Activated naive CD4-positive, alpha-beta T cell treated with anti-CD3 and anti-CD28 coated beads, Interleukin-2, amount 50 U/mL, for 24 hours (primary cell): Measurements from ENCODE around the gene MNX1.
A peak's percentile ranks its signal among the peaks of the same experiment; 100 is the strongest.

Experiments used
- H3K27ac Mint-ChIP-seq: one replicate; pipeline ENCODE4 v1.8.0; 2021; ENCODE audit warnings: mild to moderate bottlenecking, mixed read lengths
- H3K27me3 Mint-ChIP-seq: one replicate; pipeline ENCODE4 v1.8.0; 2021; ENCODE audit warnings: mixed read lengths
- H3K36me3 Mint-ChIP-seq: one replicate; pipeline ENCODE4 v1.8.0; 2021; ENCODE audit warnings: mixed read lengths
- H3K4me1 Mint-ChIP-seq: one replicate; pipeline ENCODE4 v1.8.0; 2021; ENCODE audit warnings: mixed read lengths
- H3K4me3 Mint-ChIP-seq: one replicate; pipeline ENCODE4 v1.8.0; 2021; ENCODE audit warnings: mild to moderate bottlenecking, mixed read lengths
- H3K9me3 Mint-ChIP-seq: one replicate; pipeline ENCODE4 v1.8.0; 2021; ENCODE audit warnings: mixed read lengths

Gene MNX1

GRCh38 chr7:157011333-157012112, 1.1 kb upstream of the MNX1 start:
- Mint-ChIP-seq H3K4me1 (peaks cover 18% of the 10 kb centered on the region), H3K27ac (no peak overlapping the region), H3K27me3 (peaks cover 49% of the 10 kb centered on the region), H3K4me3 (peak overlapping the region; percentile 68), H3K36me3 (no peaks in the 10 kb centered on the region), H3K9me3 (no peaks in the 10 kb centered on the region)

- H3K4me1 Mint-ChIP-seq = peaks cover 15% of the 10 kb centered on the region
- peak overlapping the region; percentile 42 for H3K4me3 Mint-ChIP-seq
- H3K27ac Mint-ChIP-seq = no peak overlapping the region
- H3K36me3 Mint-ChIP-seq = no peaks in the 10 kb centered on the region
- H3K27me3 Mint-ChIP-seq = peaks cover 46% of the 10 kb centered on the region
- H3K9me3 Mint-ChIP-seq = no peaks in the 10 kb centered on the region
These were observed 480 bp downstream of the MNX1 start for GRCh38 chr7:157009778-157010587.

- Mint-ChIP-seq H3K27ac (no peak overlapping the region), H3K4me1 (peaks cover 21% of the 10 kb centered on the region), H3K9me3 (no peaks in the 10 kb centered on the region), H3K36me3 (no peaks in the 10 kb centered on the region), H3K27me3 (peaks cover 49% of the 10 kb centered on the region), H3K4me3 (peak overlapping the region; percentile 42)
These were observed 1.2 kb downstream of the MNX1 start for GRCh38 chr7:157009170-157009777.

- no peak overlapping the region for H3K27ac Mint-ChIP-seq
These were observed 2.0 kb downstream of the MNX1 start for GRCh38 chr7:157008206-157009169.

GRCh38 chr7:157007470-157008066, 2.9 kb downstream of the MNX1 start:
- H3K4me3 Mint-ChIP-seq = no peak overlapping the region
- H3K36me3 Mint-ChIP-seq = no peaks in the 10 kb centered on the region
- H3K27ac Mint-ChIP-seq = no peak overlapping the region
- peaks cover 39% of the 10 kb centered on the region for H3K27me3 Mint-ChIP-seq
- H3K4me1 Mint-ChIP-seq = peaks cover 21% of the 10 kb centered on the region
- no peaks in the 10 kb centered on the region for H3K9me3 Mint-ChIP-seq

More at GRCh38 chr7:157008206-157009169, 2.0 kb downstream of the MNX1 start:
- peaks cover 44% of the 10 kb centered on the region for H3K27me3 Mint-ChIP-seq
- H3K9me3 Mint-ChIP-seq = no peaks in the 10 kb centered on the region
- H3K4me1 Mint-ChIP-seq = peaks cover 21% of the 10 kb centered on the region
- no peaks in the 10 kb centered on the region for H3K36me3 Mint-ChIP-seq
- H3K4me3 Mint-ChIP-seq = no peak overlapping the region

- H3K4me3 Mint-ChIP-seq = no peak overlapping the region
- no peaks in the 10 kb centered on the region for H3K36me3 Mint-ChIP-seq
- no peaks in the 10 kb centered on the region for H3K9me3 Mint-ChIP-seq
- H3K27ac Mint-ChIP-seq = no peak overlapping the region
- peaks cover 35% of the 10 kb centered on the region for H3K27me3 Mint-ChIP-seq
- H3K4me1 Mint-ChIP-seq = peaks cover 20% of the 10 kb centered on the region
These were observed 3.5 kb downstream of the MNX1 start for GRCh38 chr7:157006829-157007469.

- Mint-ChIP-seq H3K9me3 (no peaks in the 10 kb centered on the region), H3K4me1 (peaks cover 17% of the 10 kb centered on the region), H3K36me3 (no peaks in the 10 kb centered on the region), H3K27me3 (peaks cover 34% of the 10 kb centered on the region), H3K27ac (no peak overlapping the region), H3K4me3 (no peak overlapping the region)
These were observed 4.2 kb downstream of the MNX1 start for GRCh38 chr7:157006205-157006747.

- peaks cover 41% of the 10 kb centered on the region for H3K27me3 Mint-ChIP-seq
- no peaks in the 10 kb centered on the region for H3K36me3 Mint-ChIP-seq
- no peak overlapping the region for H3K4me3 Mint-ChIP-seq
- H3K27ac Mint-ChIP-seq = no peak overlapping the region
- H3K4me1 Mint-ChIP-seq = peaks cover 20% of the 10 kb centered on the region
- H3K9me3 Mint-ChIP-seq = no peaks in the 10 kb centered on the region
These were observed 4.8 kb downstream of the MNX1 start for GRCh38 chr7:157005456-157006204.

GRCh38 chr7:157004521-157005455, 5.7 kb downstream of the MNX1 start:
- H3K36me3 Mint-ChIP-seq = no peaks in the 10 kb centered on the region
- peak overlapping the region; percentile 17 for H3K27ac Mint-ChIP-seq
- no peaks in the 10 kb centered on the region for H3K9me3 Mint-ChIP-seq
- peaks cover 43% of the 10 kb centered on the region for H3K27me3 Mint-ChIP-seq
- peak overlapping the region; percentile 19 for H3K4me3 Mint-ChIP-seq
- peaks cover 22% of the 10 kb centered on the region for H3K4me1 Mint-ChIP-seq

- Mint-ChIP-seq H3K36me3 (no peaks in the 10 kb centered on the region), H3K27ac (peak overlapping the region; percentile 17), H3K4me1 (peaks cover 26% of the 10 kb centered on the region), H3K9me3 (no peaks in the 10 kb centered on the region), H3K27me3 (peaks cover 38% of the 10 kb centered on the region), H3K4me3 (peak overlapping the region; percentile 36)
These were observed 6.5 kb downstream of the MNX1 start for GRCh38 chr7:157003756-157004520.

- H3K4me3 Mint-ChIP-seq = no peak overlapping the region
- no peaks in the 10 kb centered on the region for H3K9me3 Mint-ChIP-seq
- H3K27ac Mint-ChIP-seq = peak overlapping the region; percentile 35
- H3K4me1 Mint-ChIP-seq = peaks cover 30% of the 10 kb centered on the region
- no peaks in the 10 kb centered on the region for H3K36me3 Mint-ChIP-seq
- peaks cover 39% of the 10 kb centered on the region for H3K27me3 Mint-ChIP-seq
These were observed 7.1 kb downstream of the MNX1 start for GRCh38 chr7:157003445-157003755.

GRCh38 chr7:157002819-157003421, 7.5 kb downstream of the MNX1 start:
- H3K4me1 Mint-ChIP-seq = peaks cover 30% of the 10 kb centered on the region
- H3K27me3 Mint-ChIP-seq = peaks cover 42% of the 10 kb centered on the region
- no peak overlapping the region for H3K27ac Mint-ChIP-seq
- no peaks in the 10 kb centered on the region for H3K9me3 Mint-ChIP-seq
- H3K4me3 Mint-ChIP-seq = no peak overlapping the region
- H3K36me3 Mint-ChIP-seq = no peaks in the 10 kb centered on the region
